GM18861 (cell line): ENCODE results near the gene KLHDC10.
"Not testable (repeated sequence)": the region's sequence is repeated elsewhere in the genome, so short reads cannot be mapped to it uniquely, and the experiment has no call there.

Experiments
- ATAC-seq: cut with Tn5 transposase; IDR thresholded peaks from one replicate; pipeline ENCODE4 v1.9.1; 2021; ENCODE audit not compliant: unreplicated experiment

The KLHDC10 gene

GRCh38 chr7:130140551-130141160 is 70.3 kb downstream of the KLHDC10 start:
- ATAC-seq = no peak

GRCh38 chr7:130141161-130141883 is 71.0 kb downstream of the KLHDC10 start:
- peak; percentile 60 for ATAC-seq

GRCh38 chr7:130141884-130142653 is 71.7 kb downstream of the KLHDC10 start:
- no peak for ATAC-seq

- ATAC-seq = no peak
Observed at GRCh38 chr7:130142654-130143333, 72.5 kb downstream of the KLHDC10 start.

- ATAC-seq = no peak
Observed at GRCh38 chr7:130143334-130143732, 73.0 kb downstream of the KLHDC10 start.

GRCh38 chr7:130143986-130144311 is 73.6 kb downstream of the KLHDC10 start:
- no peak for ATAC-seq

GRCh38 chr7:130144312-130145171 is 74.2 kb downstream of the KLHDC10 start:
- no peak for ATAC-seq

GRCh38 chr7:130145424-130146100 is 75.2 kb downstream of the KLHDC10 start:
- ATAC-seq = no peak

GRCh38 chr7:130146142-130146541 is 75.8 kb downstream of the KLHDC10 start:
- ATAC-seq = not testable (repeated sequence)

- no peak for ATAC-seq
Observed at GRCh38 chr7:130146693-130147405, 76.5 kb downstream of the KLHDC10 start.

- ATAC-seq = no peak
Observed at GRCh38 chr7:130147710-130148325, 77.5 kb downstream of the KLHDC10 start.

- ATAC-seq = no peak
Observed at GRCh38 chr7:130148561-130148960, 78.2 kb downstream of the KLHDC10 start.

- no peak for ATAC-seq
Observed at GRCh38 chr7:130149281-130150139, 79.2 kb downstream of the KLHDC10 start.

- ATAC-seq = no peak
Observed at GRCh38 chr7:130150587-130150986, 80.3 kb downstream of the KLHDC10 start.

- ATAC-seq = no peak
Observed at GRCh38 chr7:130151591-130152492, 81.5 kb downstream of the KLHDC10 start.

- ATAC-seq = no peak
Observed at GRCh38 chr7:130152493-130153210, 82.3 kb downstream of the KLHDC10 start.
